GM18498 (cell line): ENCODE measurements around the gene SDC1.
A peak's percentile ranks its signal among the peaks of the same experiment; 100 is the strongest.
"Not testable (repeated sequence)": the region's sequence is repeated elsewhere in the genome, so short reads cannot be mapped to it uniquely, and the experiment has no call there.

ENCODE experiments used
- ATAC-seq: cut with Tn5 transposase; IDR thresholded peaks from one replicate; pipeline ENCODE4 v1.9.1; 2021; ENCODE audit warnings: mild to moderate bottlenecking, moderate library complexity; ENCODE audit not compliant: unreplicated experiment

Gene SDC1, protein sequence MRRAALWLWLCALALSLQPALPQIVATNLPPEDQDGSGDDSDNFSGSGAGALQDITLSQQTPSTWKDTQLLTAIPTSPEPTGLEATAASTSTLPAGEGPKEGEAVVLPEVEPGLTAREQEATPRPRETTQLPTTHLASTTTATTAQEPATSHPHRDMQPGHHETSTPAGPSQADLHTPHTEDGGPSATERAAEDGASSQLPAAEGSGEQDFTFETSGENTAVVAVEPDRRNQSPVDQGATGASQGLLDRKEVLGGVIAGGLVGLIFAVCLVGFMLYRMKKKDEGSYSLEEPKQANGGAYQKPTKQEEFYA

DNA sequence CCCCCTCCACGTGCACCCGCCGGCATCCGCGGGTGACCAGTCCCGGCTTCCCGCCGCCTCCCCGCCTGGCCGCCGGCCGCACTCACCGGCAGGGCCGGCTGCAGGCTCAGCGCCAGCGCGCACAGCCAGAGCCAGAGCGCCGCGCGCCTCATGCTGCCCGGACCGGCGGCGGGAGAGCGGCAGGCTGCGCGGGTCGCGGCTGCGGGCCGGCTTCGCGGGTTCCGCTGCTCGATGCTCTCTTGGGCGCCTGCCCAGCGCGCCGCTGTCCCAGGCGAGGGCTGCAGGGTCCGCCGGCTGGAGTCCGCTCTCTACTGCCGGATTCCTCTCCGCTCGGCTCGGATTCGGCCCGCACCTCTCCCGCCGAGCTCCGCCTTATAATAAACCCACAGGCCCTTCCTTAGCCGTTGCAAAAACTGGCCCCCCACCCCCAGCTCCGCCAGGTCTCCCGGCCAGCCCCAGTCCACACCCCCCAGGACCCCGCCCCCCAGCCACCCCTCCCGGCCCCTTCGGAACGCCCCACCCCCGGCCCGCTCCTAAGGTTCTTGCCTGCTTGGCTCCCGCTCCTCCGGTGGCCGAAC is at the start of gene SDC1:
TSS of gene SDC1 (minus strand) at position 415 of the 578 bp plus-strand sequence. CDS start at position 152, 263 bp downstream.
- peak; percentile 36 for ATAC-seq

DNA sequence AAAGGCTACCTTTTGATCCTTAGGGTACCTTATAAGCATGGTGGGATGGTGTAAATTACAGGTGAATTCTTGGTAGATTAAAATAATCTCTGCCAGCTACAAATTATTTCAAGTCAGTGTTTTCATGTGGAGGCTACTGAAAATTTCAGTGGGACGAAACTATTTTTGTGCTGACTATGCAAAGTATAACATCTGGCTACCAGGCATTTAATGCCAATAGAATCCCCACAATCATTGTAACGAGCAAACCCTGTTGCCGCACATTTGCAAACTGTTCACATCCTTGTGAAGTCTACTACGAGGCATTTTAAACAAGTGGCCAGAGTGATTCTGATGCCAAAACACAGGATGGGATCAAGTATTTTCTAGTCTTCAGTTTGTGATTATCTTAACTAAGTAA is 48.1 kb upstream of the SDC1 start:
- ATAC-seq, result no peak

DNA sequence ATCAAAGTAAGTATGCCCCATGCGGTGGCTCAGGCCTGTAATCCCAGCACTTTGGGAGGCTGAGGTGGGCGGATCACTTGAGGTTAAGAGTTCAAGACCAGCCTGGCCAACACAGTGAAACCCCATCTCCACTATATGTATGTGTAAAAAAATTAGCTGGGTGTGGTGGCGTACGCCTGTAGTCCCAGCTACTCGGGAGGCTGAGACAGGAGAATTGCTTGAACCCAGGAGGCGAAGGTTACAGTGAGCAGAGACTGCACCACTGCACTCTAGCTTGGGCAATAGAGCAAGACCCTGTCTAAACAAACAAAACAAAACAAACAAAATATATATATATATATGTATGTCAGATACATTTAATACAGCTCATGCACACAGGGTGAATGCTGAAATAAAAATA is 43.4 kb upstream of the SDC1 start:
- not testable (repeated sequence) for ATAC-seq

DNA sequence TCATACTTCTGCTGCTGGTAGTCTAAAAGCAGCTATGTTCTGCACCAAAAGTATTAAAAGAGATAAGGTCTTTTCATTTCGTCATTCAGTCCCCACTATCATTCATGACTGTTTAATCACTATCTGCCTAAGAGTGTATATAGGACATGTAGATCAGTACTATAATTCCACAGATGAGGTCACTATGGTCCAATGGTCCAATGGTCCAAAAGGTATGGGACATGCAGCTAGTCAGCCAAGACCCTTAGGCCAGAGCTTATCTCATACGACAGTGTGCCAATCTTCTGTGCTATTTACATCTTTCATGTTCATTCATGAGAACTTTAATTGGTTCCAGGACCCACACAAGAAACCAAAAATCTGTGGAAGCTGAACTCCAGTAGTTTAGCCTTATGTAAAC is 42.6 kb upstream of the SDC1 start:
- ATAC-seq, result no peak

DNA sequence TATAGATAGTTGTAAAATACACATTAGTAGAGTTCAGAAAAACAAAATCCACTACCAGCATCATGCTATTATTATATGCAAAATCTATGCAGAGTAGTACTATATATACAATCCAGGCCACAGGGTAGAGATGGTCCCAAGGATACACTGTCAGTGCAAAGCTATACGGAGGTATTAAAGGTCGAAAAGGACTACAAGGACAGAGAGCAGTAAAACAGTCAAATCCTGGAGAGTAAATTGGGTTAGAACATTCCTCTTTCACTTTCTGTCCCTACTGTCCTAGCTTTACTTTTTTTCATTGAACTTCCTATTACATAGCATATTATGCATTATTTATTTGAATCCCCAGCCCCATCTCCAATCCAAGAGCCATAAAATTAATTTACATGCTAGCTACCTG is 39.7 kb upstream of the SDC1 start:
- ATAC-seq, result no peak

DNA sequence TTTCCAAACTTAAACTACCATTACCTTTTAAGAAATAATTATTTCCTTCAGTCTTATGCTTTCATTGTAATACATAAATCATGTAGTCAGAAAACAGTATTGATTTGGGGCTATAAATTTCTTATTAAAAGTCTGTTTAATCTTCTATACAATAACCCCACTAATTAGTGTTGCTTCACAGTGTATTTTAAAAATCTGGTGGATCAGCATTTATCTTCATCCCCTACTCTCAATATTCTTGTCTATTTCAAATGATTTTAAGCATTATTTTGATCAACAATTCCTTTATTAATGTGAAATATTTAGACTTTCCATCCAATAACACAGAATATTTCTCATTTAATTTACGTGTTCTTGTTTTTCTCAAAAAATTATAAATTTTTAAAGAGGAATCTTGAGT is 32.5 kb upstream of the SDC1 start:
- no peak for ATAC-seq

DNA sequence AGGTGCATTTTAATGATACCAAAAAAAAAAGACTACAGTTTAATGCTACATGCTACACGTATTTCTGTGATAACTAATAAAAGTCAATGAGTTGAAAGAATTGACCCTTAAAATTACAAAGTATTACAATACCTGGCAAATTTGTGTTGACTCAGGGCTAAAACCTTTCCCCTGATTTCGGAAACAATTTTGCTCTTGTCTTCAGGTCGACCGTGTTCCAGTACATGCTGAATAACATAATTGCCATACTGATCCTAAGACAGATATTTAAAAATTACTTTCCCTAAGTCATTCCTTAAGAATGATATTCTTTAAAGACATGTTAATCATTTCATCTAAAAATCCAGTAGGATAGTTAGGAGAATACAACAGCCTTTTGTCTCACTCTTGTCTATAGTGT is 29.8 kb upstream of the SDC1 start:
- ATAC-seq, result no peak

DNA sequence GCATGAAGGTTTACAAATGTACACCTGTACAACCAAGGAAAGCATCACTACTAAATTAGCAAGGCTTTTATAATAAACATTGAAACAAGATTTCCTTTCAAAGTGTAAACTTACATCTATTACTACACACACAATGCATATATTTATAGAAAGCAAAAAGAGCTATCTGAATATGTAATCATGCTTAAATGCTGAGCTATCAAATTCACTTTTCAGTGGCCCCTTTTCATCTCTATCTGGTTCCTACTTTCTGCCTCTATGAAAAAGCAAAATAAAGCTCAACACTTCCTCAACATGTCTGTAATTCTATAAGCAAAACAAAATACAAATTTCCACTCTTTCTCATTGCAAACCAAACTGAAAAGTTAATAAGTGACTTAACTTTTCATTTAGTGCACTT is 25.5 kb upstream of the SDC1 start:
- ATAC-seq, result no peak

DNA sequence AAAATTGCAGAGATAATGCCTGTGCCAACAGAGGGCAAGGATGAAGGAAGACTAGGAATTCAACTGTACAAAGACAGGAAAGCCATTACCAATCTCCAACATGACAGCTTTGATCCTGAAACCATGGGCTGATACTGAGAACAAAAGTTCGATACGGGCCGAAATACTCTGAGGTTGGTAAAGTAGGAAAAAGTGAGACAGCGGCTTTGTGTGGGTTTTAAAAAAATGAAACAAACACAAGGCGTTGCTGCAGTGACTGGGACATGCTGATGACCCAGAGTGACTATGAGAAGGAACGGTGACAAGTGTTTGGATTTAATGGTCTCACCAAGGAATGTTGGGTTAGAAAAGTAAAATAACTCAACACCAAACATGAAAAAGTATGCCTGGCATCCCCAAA is 24.2 kb upstream of the SDC1 start:
- no peak for ATAC-seq

DNA sequence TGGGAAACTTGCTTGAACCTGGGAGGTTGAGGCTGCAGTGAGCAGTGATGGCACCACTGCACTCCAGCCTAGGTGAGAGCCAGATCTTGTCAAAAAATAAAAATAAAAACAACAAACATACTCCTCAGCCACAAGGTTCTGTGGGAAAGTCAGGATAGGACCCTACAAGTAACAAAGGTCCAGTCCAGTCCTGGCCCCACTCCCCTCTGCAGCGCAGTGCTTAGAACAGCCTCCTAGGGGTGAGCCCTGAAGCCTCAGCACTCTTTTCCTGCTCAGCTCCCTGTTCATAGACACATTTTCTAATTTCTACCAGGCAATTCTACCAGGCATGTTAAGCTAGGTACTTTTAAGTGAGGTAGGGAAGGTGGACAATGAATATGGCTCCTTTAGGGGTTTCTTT is 22.2 kb upstream of the SDC1 start:
- ATAC-seq, result no peak

DNA sequence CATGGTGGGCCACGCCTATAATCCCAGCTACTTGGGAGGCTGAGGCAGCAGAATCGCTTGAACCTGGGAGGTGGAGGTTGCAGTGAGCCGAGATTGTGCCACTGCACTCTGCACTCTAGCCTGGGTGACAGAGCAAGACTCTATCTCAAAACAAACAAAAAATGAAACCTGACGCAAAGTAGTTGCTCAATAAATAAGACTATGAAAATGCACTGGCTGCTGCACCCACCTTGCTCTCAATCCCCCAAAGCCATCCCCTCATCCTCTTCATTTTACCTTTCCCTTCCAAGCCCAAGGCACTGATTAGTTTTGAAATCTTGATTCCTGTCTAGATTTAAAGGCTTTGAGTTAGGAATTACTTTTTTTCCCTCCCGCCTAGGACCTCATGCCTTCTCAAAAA is 18.7 kb upstream of the SDC1 start:
- not testable (repeated sequence) for ATAC-seq

DNA sequence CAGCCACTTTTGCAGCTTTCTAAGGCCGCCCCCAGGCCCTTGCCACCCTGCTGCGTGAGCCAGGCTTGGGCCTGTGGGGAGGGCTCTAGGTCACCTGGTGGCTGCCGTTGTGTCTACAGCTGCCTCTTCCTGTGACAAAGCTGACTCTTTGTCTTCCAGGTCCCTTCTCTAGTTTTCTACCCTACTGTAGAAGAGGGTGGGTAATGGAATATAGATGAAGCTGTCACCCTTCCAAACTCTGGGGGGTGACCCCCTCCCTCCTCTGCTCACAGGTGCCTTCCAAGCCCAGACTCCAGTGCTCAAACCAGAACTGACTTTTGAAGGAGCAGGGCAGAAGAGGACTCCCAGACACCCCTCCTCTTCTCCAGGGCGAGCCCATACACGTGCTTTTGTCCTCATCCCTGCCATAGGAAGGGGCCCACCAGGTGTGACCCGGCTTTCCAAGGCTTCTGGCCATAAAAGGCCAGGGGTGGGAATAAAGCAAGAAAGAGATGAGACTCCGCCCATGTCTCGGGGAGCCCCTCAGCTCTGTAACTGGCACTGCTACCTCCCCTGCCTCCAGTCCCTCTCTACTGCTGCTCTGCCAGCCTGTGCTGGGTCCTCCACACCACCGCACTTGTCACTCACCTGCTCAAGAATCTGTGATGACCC is 17.9 kb upstream of the SDC1 start:
- no peak for ATAC-seq

DNA sequence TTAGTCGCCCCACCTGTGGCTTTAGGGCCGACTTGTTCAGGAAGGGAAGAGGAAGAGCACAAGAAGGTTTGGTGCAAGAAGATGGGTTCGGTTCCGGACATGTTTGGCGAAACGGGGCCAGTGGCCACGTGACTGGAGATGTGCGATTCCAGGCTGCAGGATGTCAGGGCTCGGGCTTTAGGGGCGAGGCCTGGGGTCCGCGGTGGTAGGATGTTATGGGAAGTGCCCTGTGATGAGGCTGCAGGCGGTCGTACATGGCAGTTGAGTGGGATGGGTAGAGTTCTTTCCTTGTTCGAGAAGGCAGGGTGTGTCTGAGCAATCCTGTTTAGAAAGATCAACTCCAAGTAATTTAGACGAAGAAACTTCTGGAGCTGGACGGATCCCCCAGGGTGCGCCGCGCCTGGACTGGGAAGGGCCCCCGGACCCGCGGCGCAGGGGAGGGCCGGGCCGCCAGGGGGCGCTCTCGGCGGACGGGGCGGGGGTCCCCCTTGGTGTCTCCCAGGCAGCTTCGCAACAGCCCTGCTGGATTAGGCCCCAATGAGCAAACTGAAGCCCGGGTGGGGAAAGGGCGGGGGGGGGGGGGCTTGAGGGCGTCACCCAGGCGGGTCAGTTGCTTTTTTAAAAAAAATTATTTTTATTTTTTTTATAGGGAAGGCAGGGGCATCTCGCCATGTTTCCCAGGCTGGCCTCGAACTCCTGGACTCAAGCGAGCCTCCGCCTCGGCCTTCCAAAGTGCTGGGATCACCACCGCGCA is 17.2 kb upstream of the SDC1 start:
- no peak for ATAC-seq

DNA sequence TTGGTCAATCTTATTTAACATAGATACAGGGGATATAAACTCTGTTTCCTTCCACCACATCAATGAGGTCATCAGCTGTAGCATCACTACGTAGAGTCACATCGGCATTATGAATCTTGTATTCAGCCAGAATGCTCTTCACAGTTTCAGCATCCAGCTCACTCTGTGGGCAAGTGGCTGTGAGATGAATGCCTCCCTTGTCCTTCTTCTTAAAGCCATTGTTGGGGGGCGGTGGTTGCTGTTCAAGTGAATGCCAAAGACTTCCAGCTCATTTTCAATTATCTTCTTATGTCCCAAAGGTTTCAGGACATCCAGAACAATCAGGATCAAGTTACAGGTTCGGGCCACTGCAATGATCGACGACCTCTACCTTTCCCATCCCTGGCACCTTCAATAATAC is 15.4 kb upstream of the SDC1 start:
- ATAC-seq, result not testable (repeated sequence)

DNA sequence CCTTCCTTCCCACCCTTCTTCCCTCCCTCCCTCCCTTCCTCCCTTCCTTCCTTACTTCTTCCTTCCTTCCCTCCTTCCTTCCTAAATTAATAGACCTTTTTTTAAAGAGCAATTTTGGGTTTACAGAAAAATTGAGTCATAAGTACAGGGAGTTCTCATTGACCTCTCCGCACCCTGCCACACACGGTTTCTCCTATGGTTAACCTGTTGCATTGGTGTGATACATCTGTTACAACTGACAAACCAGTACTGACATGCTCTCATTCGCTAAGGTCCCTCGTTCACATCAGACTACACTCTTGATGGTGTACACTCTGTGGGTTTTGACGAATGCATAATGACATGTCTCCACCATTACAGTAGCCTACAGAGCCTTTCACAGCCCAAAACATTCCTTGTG is 11.6 kb upstream of the SDC1 start:
- ATAC-seq, result no peak

DNA sequence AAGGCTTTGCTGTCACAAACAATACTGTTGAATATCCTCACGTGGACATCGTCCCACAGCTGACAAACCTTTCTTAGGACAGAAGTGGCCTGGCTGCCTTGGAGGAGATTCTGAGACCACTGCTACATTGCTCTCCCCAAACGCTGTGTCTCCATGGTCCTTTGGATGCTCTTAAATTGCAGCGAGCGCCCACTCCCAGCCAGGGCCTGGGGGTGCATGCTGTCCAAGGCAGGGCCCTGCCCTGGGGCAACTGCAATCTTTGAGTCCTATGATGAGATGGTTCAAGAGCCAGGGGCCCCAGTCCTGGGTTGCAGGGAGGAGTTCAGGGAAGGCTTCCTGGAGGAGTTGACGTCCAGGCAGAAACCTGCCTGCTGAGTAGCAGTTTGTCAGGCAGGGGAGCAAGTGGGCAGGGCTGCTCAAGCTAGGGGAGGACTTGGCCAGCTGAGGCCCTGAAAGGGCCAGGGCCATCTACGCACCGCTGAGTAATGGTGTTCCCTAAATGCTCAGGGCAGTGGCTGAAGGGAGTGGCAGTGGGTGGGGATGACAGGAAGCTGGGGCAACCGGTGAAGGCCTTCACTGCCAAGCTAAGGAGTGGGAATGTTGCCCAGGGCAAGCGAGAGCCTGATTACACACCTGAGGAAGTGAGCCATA is 10.8 kb upstream of the SDC1 start:
- ATAC-seq, result no peak

DNA sequence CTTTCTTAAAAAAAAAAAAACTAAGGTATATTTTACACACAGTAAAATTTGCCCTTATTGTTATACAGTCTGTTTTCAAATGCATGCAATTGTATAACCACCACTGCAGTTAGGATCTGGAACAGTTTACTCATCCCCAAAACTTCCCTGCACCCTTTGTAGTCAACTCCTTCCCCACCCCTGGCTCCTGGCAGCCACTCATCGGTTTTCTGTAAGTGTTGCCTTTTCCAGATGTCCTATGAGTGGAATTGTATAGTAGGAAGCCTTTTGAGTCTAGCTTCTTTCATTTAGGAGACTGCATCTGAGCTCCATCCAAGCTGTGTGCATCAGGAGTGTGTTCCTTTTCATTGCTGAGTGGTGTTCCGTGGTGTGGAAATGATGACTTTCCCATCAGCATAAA is 9.7 kb upstream of the SDC1 start:
- ATAC-seq, result not testable (repeated sequence)

DNA sequence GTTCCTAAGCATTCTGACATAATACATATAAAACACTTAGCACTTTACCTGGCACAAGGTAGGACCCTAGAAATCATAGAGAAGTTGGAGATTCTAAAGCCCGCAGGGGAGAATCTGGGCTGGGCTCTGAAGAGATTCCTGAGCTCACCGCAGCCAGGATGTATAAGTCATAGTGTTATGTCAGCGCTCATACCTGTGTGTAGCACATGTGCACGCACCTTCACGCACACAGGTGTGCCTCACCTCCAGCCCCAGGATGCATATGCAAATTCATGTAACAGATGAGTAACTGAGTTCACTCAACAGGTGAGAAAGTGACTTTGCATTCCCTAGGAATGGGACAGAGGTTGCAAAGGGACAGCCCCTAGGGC is 7.9 kb upstream of the SDC1 start:
- ATAC-seq, result no peak

DNA sequence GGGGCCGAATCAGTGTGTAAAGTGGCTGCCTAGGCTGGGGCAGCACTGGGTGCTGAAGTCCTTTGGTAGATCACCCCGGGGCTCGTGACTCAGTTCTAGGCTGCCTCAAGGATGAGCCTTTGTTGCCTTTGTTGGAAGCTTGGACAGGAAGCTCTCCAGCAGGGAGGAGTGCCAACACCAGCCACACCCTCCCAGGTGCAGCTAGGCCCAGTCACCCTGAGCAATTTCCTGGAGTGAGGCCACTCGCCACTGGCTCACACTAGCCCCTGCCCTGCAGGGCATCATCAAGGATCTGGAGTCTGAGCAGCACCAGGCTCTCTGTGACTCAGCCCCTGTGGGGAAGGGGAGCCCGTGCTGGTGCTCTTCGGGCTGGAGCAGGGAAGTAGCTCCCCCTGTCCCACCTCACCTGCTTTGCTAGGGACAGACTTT is 6.7 kb upstream of the SDC1 start:
- ATAC-seq, result no peak

DNA sequence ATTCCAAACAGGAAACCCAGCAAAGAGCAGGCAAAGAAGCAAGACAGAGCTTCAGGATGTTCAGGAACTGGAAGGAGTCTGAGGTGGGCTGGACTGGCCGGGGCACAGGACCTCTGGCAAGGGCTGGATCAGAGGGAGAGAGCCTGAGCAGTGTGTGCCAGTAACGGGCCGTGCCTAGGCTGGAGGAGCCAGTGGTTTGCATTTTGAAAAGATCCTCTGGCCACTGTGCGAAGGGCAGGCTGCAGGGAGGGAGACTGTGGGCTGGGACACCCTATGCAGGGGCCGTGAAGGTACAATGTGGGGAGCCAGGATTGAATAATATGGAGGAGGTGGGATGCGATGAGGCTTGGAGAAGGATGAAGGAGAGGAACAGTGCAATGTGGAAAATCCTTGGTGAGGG is 6.2 kb upstream of the SDC1 start:
- ATAC-seq, result no peak

DNA sequence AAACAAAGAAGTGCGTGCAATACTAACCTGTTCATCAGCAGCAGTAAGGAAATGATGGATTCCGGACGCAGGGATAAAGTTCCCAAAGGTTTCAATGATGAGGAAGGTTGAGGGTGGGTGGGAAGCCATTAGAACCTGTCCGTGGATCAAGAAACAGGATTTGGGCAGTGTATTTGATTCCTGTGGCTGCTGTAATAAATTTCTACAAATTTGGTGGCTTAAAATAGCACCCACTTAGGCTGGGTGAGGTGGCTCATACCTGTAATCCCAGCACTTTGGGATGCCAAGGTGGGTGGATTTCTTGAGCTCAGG is 5.1 kb upstream of the SDC1 start:
- no peak for ATAC-seq
